ENCODE results near the gene CD248.
"Not testable (repeated sequence)": the region's sequence is repeated elsewhere in the genome, so short reads cannot be mapped to it uniquely, and the experiment has no call there.

Gene CD248

DNA sequence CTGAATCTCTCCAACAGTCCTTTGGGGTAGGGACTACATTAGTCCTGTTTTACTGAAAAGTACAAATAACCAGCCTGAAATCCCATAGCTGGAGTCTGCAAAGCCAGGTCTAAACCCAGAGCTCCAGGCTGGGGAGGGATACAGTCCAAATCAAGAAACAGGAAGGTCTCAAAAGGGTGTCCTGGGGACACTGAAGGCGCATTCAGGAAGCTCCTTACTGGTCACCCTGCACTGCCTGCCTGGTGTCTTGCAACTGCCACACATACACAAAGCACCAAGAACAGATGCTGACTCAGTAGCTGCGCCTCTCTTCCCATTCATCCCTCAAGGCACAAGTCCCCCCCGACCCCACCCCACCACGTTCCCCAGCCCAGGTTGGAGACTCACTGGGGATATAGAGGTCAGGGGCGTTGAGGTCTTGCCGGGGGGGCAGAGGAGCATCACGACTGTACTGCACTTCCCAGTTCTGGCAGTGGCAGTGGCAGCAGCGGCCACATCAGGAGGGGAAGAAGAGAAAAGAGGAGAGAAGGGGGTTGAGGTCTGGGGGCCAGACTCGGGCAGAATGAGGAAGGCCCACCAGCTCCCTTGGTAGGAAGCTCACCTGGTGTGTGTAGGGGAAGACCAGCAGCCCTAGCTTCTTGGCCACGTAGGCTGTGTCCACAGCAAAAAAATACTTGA is 29.5 kb downstream of the CD248 start:
- DNase-seq, result no peak

GRCh38 chr11:66286699-66287098 is 30.1 kb downstream of the CD248 start:
- no peak for DNase-seq

DNA sequence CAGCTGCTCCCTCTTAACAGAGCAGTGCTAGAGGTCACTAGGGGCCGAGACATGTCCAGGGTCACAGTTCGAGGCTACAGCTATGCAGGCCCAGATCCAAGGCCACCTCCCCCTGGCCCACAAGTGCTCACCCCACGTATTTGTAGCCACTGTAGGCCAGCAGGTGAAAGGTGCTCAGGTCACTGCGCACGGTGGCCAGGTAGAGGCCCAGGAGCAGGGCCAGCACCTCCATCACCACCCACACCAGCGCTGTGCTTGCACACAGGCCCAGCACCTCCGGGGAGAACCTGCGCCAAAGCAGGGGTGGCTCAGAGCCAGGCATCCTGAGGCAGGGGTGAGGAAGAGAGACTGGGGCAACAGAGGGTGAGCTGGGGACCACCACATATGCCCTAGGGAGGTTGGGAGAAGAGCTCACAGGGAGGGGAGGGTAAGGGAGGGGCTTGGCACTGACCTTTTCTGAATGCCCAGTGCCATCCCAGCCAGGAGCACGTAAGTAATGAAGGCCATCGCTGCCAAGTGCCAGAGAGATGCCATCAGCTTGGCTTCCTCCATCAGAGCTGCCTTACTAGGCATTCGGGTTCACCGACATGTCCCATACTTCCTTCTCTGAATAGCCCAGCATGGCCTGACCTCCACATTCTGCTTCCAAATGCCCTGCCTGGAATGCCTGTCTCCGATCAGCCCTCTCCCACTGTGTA is 31.4 kb downstream of the CD248 start:
- no peak for DNase-seq

- DNase-seq, result no peak
Observed at GRCh38 chr11:66284526-66285078, 32.2 kb downstream of the CD248 start.

- DNase-seq, result no peak
Observed at GRCh38 chr11:66283461-66284105, 33.3 kb downstream of the CD248 start.

- DNase-seq, result peak; percentile 98
Observed at GRCh38 chr11:66282468-66283455, 34.1 kb downstream of the CD248 start.

- no peak for DNase-seq
Observed at GRCh38 chr11:66281776-66282467, 34.9 kb downstream of the CD248 start.

GRCh38 chr11:66281001-66281400 is 35.8 kb downstream of the CD248 start:
- no peak for DNase-seq

- DNase-seq, result no peak
Observed at GRCh38 chr11:66280428-66280827, 36.4 kb downstream of the CD248 start.

- no peak for DNase-seq
Observed at GRCh38 chr11:66279092-66279734, 37.6 kb downstream of the CD248 start.

DNA sequence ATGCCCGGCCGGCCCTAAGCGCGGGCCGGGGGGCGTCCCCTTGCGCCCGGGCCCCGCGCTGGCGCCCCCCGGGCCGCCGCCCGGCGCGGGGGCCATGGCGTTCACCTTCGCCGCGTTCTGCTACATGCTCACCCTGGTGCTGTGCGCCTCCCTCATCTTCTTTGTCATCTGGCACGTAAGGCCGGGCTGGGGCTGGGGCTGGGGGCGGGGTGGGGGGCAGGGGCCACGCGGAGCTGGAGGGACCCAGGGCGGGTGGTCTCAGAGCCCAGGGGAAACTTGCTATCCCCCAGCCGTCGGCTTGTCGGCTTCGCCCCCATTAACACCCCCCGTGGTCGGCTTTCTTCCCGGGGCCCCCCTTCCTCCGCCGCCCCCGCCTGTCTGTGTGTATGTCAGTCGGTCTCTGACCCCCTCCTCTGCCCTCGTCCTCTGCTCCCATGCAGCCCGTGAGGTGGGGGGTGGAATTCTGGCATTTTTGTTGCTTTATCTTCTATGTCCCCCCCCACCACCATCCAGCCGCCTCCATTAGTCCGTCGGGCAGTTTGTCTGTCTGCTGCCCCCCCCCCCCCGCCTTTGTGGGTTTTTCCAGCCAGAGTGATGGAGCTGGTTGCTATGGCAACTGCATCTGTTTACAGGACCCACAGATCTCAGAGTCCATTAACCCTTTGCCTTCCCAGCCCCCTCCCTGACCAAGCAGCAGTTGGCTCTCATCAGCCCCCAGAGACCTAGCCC is 38.3 kb downstream of the CD248 start:
- DNase-seq, result no peak

GRCh38 chr11:66277471-66278362 is 39.1 kb downstream of the CD248 start, which contains the start of gene CNIH2:
Gene CNIH2, plus strand, starts transcription at chr11:66278175. Its CDS starts 282 bp downstream, at chr11:66278457.
- DNase-seq, result peak; percentile 15

- DNase-seq, result not testable (repeated sequence)
Observed at GRCh38 chr11:66277064-66277463, 39.8 kb downstream of the CD248 start.

- not testable (repeated sequence) for DNase-seq
Observed at GRCh38 chr11:66276619-66277018, 40.2 kb downstream of the CD248 start.

DNA sequence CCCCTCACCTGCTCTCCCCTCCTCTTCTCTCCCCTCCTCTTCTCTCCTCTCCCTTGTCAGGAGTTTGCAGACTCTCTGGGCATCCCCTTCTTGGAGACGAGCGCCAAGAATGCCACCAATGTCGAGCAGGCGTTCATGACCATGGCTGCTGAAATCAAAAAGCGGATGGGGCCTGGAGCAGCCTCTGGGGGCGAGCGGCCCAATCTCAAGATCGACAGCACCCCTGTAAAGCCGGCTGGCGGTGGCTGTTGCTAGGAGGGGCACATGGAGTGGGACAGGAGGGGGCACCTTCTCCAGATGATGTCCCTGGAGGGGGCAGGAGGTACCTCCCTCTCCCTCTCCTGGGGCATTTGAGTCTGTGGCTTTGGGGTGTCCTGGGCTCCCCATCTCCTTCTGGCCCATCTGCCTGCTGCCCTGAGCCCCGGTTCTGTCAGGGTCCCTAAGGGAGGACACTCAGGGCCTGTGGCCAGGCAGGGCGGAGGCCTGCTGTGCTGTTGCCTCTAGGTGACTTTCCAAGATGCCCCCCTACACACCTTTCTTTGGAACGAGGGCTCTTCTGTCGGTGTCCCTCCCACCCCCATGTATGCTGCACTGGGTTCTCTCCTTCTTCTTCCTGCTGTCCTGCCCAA is 40.7 kb downstream of the CD248 start:
- DNase-seq, result no peak

DNA sequence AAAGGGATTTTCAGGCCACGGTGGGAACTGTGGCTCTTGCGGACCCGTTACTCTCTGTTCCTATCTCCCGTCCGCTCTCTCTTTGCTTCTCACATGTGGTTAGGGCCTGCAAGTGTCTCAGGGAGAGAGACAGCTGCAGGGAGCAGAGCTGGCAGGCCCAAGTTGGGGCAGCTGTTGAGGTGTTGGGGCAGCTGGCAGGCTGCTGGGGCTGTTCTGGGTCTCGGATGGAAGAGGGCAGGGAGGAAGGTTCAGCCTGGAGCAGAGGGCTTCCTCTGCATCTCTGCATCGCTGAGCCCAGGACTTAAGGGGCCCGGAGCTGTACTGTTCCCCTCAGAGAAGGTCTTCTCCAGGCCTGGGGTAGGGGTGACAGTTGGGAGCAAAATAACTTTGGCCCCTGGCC is 41.4 kb downstream of the CD248 start:
- DNase-seq, result no peak

GRCh38 chr11:66274219-66274618 is 42.6 kb downstream of the CD248 start:
- no peak for DNase-seq

DNA sequence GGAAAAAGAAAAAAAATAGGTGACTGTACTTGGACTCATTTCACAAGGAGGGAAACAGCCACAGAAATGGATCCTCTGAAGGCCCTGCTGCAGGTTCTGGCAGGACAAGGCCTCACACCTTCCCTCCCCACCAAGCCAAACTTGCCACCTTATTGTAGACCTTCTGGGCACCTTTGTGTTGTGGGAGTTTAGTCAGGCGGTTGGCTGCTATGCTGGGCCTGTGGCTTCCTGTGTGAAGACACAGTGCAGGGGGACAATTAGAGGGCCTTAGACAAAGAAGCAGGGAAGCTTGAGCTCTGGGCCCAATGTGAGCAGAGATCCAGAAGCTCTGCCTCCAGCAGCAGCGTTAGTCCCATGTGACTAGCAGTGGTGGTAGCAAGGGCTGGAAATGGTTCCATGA is 44.2 kb downstream of the CD248 start:
- DNase-seq, result no peak

DNA sequence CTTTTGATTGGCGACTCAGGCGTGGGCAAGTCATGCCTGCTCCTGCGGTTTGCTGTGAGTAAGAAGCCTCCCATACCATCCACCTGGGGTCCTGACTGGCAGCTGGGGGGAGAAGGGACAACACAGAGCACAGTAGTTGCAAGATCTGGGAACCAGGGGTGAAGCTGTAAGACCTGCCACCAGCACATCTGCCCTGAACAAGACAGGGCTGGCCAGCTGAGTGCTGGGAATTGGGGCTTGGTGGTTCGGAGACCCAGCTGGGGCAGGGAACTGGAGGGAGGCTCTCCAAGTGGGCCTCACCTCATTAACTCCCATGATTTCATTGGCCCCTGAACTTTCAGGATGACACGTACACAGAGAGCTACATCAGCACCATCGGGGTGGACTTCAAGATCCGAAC is 45.0 kb downstream of the CD248 start:
- DNase-seq, result no peak
